ENCODE results near the gene DOCK2. TPM values are rescaled to one million over a fixed set of nuclear protein-coding genes. Genes with fewer than 3 reads are reported as not detected.
A peak's percentile ranks its signal among the peaks of the same experiment; 100 is the strongest.

Gene DOCK2
- total RNA-seq, 1 experiment from 2014 or later = 4.6 TPM

DNA sequence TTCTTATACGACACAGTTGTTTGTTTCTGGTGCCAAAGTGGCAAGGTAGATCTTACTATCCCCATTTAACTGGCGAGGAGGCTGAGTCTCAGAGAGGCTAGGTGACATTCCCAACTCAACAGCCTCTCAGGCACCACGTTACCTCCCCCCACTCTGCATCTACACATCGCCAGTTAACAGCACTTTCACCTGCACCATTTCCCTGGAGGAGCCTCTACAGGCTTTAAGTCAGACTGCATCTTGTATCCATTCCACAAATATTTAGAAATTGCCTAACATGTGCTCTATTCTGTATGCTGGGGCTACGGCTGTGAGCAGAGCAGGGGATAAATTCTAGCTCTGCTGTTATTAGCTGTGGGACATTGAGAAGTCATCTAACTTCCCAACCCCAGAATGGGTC is 174.6 kb downstream of the DOCK2 start:
- H3K27ac Mint-ChIP-seq = no peak overlapping the region
- DNase-seq (ENCODE audit: low spot score) = no peak
- H3K9me3 Mint-ChIP-seq = peaks cover 14% of the 10 kb centered on the region
- POLR2A ChIA-PET = no interaction called here
- H3K27me3 Mint-ChIP-seq (ENCODE audit: low read depth) = peaks cover 9% of the 10 kb centered on the region
- H3K36me3 Mint-ChIP-seq = peaks cover 11% of the 10 kb centered on the region
- TF ChIP-seq GRHL2 (CRISPR knock-in tag; IDR thresholded peaks at IDR 0.05; ENCODE audit: insufficient replicate concordance, severe bottlenecking) (no peak), NFATC4 (CRISPR knock-in tag; IDR thresholded peaks at IDR 0.05) (no peak), SP1 (CRISPR knock-in tag; conservative IDR thresholded peaks at IDR 0.05) (no peak), ZNF219 (CRISPR knock-in tag; IDR thresholded peaks at IDR 0.05; ENCODE audit: borderline replicate concordance) (no peak)
- TF ChIP-seq, protein P1, sequence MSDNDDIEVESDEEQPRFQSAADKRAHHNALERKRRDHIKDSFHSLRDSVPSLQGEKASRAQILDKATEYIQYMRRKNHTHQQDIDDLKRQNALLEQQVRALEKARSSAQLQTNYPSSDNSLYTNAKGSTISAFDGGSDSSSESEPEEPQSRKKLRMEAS (CRISPR knock-in tag; IDR thresholded peaks at IDR 0.05) = no peak
- peaks cover 66% of the 10 kb centered on the region for H3K4me1 Mint-ChIP-seq
- no peak for ATAC-seq
- no peak overlapping the region for H3K4me3 Mint-ChIP-seq
- CTCF ChIA-PET = interaction anchor here (0.9 to 1.5 kb wide), 2 partner anchors 13 to 169 kb away, joined by 3 to 6 read pairs; partner anchors contain the start of gene INSYN2B

DNA sequence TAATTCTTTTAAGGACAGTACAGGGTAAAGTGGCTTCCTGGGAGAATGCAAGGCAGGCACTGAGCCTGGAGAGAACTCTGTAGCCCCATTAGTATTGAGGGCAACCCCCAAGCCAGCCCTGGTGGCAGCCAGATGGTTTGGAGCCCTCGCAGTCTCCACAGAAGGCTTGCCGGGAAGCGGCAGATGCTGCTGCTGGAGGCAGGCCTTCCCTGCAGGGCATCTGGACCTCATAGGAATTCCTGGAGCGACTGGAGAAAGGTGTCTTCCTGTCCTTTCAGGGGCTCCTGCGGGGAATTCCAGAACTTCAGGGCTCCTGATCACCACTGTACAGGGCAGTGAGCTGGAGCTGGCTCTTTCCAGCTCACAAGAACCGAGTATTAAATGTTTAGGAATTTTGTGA is 175.7 kb downstream of the DOCK2 start:
- H3K4me1 Mint-ChIP-seq = peaks cover 60% of the 10 kb centered on the region
- POLR2A ChIA-PET = no interaction called here
- TF ChIP-seq ZNF317 (CRISPR knock-in tag; IDR thresholded peaks at IDR 0.05; ENCODE audit: borderline replicate concordance, low read depth) (no peak), CREB1 (CRISPR knock-in tag; IDR thresholded peaks at IDR 0.05) (no peak), PRRX2 (CRISPR knock-in tag; IDR thresholded peaks at IDR 0.05) (no peak), HMGA2 (CRISPR knock-in tag; IDR thresholded peaks at IDR 0.05) (no peak), ZNF671 (CRISPR knock-in tag; IDR thresholded peaks at IDR 0.05) (no peak), ZNF423 (CRISPR knock-in tag; IDR thresholded peaks at IDR 0.05) (peak; percentile 91)
- TF ChIP-seq, protein P2, sequence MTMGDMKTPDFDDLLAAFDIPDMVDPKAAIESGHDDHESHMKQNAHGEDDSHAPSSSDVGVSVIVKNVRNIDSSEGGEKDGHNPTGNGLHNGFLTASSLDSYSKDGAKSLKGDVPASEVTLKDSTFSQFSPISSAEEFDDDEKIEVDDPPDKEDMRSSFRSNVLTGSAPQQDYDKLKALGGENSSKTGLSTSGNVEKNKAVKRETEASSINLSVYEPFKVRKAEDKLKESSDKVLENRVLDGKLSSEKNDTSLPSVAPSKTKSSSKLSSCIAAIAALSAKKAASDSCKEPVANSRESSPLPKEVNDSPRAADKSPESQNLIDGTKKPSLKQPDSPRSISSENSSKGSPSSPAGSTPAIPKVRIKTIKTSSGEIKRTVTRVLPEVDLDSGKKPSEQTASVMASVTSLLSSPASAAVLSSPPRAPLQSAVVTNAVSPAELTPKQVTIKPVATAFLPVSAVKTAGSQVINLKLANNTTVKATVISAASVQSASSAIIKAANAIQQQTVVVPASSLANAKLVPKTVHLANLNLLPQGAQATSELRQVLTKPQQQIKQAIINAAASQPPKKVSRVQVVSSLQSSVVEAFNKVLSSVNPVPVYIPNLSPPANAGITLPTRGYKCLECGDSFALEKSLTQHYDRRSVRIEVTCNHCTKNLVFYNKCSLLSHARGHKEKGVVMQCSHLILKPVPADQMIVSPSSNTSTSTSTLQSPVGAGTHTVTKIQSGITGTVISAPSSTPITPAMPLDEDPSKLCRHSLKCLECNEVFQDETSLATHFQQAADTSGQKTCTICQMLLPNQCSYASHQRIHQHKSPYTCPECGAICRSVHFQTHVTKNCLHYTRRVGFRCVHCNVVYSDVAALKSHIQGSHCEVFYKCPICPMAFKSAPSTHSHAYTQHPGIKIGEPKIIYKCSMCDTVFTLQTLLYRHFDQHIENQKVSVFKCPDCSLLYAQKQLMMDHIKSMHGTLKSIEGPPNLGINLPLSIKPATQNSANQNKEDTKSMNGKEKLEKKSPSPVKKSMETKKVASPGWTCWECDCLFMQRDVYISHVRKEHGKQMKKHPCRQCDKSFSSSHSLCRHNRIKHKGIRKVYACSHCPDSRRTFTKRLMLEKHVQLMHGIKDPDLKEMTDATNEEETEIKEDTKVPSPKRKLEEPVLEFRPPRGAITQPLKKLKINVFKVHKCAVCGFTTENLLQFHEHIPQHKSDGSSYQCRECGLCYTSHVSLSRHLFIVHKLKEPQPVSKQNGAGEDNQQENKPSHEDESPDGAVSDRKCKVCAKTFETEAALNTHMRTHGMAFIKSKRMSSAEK (CRISPR knock-in tag; IDR thresholded peaks at IDR 0.05; ENCODE audit: borderline replicate concordance) = no peak
- H3K4me3 Mint-ChIP-seq = no peak overlapping the region
- H3K27ac Mint-ChIP-seq = no peak overlapping the region
- peaks cover 14% of the 10 kb centered on the region for H3K9me3 Mint-ChIP-seq
- peaks cover 9% of the 10 kb centered on the region for H3K27me3 Mint-ChIP-seq (ENCODE audit: low read depth)
- DNase-seq (ENCODE audit: low spot score) = peak; percentile 41
- CTCF ChIA-PET = no interaction called here
- peak; percentile 43 for ATAC-seq
- H3K36me3 Mint-ChIP-seq = peaks cover 11% of the 10 kb centered on the region

DNA sequence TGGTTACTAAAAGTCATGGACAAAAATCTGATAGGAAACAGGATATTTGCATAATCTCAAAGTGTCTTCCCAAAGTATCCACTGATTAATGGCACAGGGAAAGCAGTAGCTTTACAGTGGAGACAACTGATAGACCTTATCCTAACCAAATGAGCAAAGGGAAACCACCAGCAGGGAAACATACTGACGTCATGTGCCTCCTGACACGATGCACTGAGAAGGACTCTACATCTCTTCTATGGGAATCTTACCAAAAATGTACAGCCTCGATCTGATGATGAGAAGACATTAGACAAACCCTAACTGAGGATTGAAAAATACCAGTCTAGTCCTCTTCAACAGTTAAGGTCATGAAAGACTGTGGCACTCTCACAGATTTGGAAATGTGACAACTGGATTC is 177.0 kb downstream of the DOCK2 start:
- CTCF ChIA-PET = no interaction called here
- Mint-ChIP-seq H3K4me3 (no peak overlapping the region), H3K36me3 (peaks cover 11% of the 10 kb centered on the region), H3K27ac (no peak overlapping the region), H3K4me1 (peaks cover 48% of the 10 kb centered on the region), H3K9me3 (peaks cover 17% of the 10 kb centered on the region), H3K27me3 (ENCODE audit: low read depth) (peaks cover 11% of the 10 kb centered on the region)
- POLR2A ChIA-PET = no interaction called here
- no peak for TF ChIP-seq ATF1 (CRISPR knock-in tag; IDR thresholded peaks at IDR 0.05)
- TF ChIP-seq, protein P3, sequence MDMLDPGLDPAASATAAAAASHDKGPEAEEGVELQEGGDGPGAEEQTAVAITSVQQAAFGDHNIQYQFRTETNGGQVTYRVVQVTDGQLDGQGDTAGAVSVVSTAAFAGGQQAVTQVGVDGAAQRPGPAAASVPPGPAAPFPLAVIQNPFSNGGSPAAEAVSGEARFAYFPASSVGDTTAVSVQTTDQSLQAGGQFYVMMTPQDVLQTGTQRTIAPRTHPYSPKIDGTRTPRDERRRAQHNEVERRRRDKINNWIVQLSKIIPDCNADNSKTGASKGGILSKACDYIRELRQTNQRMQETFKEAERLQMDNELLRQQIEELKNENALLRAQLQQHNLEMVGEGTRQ (CRISPR knock-in tag; IDR thresholded peaks at IDR 0.05) = no peak
- no peak for TF ChIP-seq KAT7 (CRISPR knock-in tag; IDR thresholded peaks at IDR 0.05; ENCODE audit: borderline replicate concordance)
- TF ChIP-seq, protein P4, sequence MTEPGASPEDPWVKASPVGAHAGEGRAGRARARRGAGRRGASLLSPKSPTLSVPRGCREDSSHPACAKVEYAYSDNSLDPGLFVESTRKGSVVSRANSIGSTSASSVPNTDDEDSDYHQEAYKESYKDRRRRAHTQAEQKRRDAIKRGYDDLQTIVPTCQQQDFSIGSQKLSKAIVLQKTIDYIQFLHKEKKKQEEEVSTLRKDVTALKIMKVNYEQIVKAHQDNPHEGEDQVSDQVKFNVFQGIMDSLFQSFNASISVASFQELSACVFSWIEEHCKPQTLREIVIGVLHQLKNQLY (CRISPR knock-in tag; IDR thresholded peaks at IDR 0.05) = no peak
- TF ChIP-seq TP53 (CRISPR knock-in tag; IDR thresholded peaks at IDR 0.05) = no peak
- no peak for TF ChIP-seq ESRRA (CRISPR knock-in tag; IDR thresholded peaks at IDR 0.05; ENCODE audit: borderline replicate concordance)
- no peak for TF ChIP-seq EMX1 (CRISPR knock-in tag; IDR thresholded peaks at IDR 0.05)
- TF ChIP-seq, protein P5, sequence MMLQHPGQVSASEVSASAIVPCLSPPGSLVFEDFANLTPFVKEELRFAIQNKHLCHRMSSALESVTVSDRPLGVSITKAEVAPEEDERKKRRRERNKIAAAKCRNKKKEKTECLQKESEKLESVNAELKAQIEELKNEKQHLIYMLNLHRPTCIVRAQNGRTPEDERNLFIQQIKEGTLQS (CRISPR knock-in tag; conservative IDR thresholded peaks at IDR 0.05) = no peak
- no peak for TF ChIP-seq TCF7 (CRISPR knock-in tag; IDR thresholded peaks at IDR 0.05; ENCODE audit: low read depth)
- TF ChIP-seq NR2C2 (CRISPR knock-in tag; IDR thresholded peaks at IDR 0.05) = no peak
- no peak for TF ChIP-seq ZNF138 (CRISPR knock-in tag; conservative IDR thresholded peaks at IDR 0.05)
- no peak for TF ChIP-seq ZNF263 (CRISPR knock-in tag; IDR thresholded peaks at IDR 0.05; ENCODE audit: low read depth)
- no peak for TF ChIP-seq RORB (CRISPR knock-in tag; IDR thresholded peaks at IDR 0.05)
- no peak for TF ChIP-seq SP1 (CRISPR knock-in tag; conservative IDR thresholded peaks at IDR 0.05)
- no peak for TF ChIP-seq HMGA2 (CRISPR knock-in tag; IDR thresholded peaks at IDR 0.05)
- TF ChIP-seq JUN (CRISPR knock-in tag; IDR thresholded peaks at IDR 0.05) = no peak
- TF ChIP-seq, protein P6, sequence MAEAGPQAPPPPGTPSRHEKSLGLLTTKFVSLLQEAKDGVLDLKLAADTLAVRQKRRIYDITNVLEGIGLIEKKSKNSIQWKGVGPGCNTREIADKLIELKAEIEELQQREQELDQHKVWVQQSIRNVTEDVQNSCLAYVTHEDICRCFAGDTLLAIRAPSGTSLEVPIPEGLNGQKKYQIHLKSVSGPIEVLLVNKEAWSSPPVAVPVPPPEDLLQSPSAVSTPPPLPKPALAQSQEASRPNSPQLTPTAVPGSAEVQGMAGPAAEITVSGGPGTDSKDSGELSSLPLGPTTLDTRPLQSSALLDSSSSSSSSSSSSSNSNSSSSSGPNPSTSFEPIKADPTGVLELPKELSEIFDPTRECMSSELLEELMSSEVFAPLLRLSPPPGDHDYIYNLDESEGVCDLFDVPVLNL (CRISPR knock-in tag; IDR thresholded peaks at IDR 0.05; ENCODE audit: borderline replicate concordance, low read depth) = no peak
- ATAC-seq (no peak), DNase-seq (ENCODE audit: low spot score) (no peak)

Data from WTC11 (cell line).